GM23338 (cell line): ENCODE data around the gene CROCC2. TPM values are rescaled to one million over a fixed set of nuclear protein-coding genes. Genes with fewer than 3 reads are reported as not detected.

Experiments
- ATAC-seq: fragments of 200-7000 bp; cut with Tn5 transposase; 3 replicates; pipeline ENCODE4 v1.9.1; 2020
- DNase-seq: peaks from one replicate; pipeline ENCODE4 v3.0.0-alpha.2; 2015; ENCODE audit warnings: low spot score
- H2AFZ ChIP-seq: fragments of 200-600 bp; sonication (generic); 2 replicates; pipeline ENCODE4 v1.8.0; 2016; ENCODE audit warnings: antibody characterized with exemption, mild to moderate bottlenecking, moderate library complexity
- H3F3A ChIP-seq: fragments of 200-600 bp; sonication (generic); replicated peaks from 2 replicates; pipeline ENCODE4 v1.8.0; 2017; ENCODE audit warnings: antibody characterized with exemption, mixed run types, low read depth
- H3K27ac ChIP-seq: fragments of 200-600 bp; sonication (generic); 2 replicates; pipeline ENCODE4 v1.6.1; 2016; ENCODE audit warnings: low read depth
- H3K27me3 ChIP-seq: fragments of 200-600 bp; sonication (generic); 2 replicates; pipeline ENCODE4 v1.8.0; 2016; ENCODE audit warnings: mild to moderate bottlenecking, mixed run types, moderate library complexity; ENCODE audit not compliant: insufficient read depth
- H3K36me3 ChIP-seq: fragments of 200-600 bp; sonication (generic); 2 replicates; pipeline ENCODE4 v1.8.0; 2016; ENCODE audit warnings: mild to moderate bottlenecking; ENCODE audit not compliant: insufficient read depth
- H3K4me1 ChIP-seq: fragments of 200-600 bp; sonication (generic); 2 replicates; pipeline ENCODE4 v1.8.0; 2016; ENCODE audit warnings: mild to moderate bottlenecking, moderate library complexity; ENCODE audit not compliant: insufficient read depth
- H3K4me2 ChIP-seq: fragments of 200-600 bp; sonication (generic); 2 replicates; pipeline ENCODE4 v1.7.1; 2017; ENCODE audit warnings: mixed run types
- H3K4me3 ChIP-seq: fragments of 200-600 bp; sonication (generic); 2 replicates; pipeline ENCODE4 v1.6.1; 2016; ENCODE audit warnings: mixed run types
- H3K79me2 ChIP-seq: fragments of 200-600 bp; sonication (generic); replicated peaks from 2 replicates; pipeline ENCODE4 v1.8.0; 2017; ENCODE audit warnings: mild to moderate bottlenecking; ENCODE audit not compliant: insufficient read depth
- H3K9me2 ChIP-seq: fragments of 200-600 bp; sonication (generic); 2 replicates; pipeline ENCODE4 v1.8.0; 2017; ENCODE audit not compliant: insufficient read depth
- H4K20me1 ChIP-seq: fragments of 200-600 bp; sonication (generic); replicated peaks from 2 replicates; pipeline ENCODE4 v1.8.0; 2017; ENCODE audit warnings: mild to moderate bottlenecking; ENCODE audit not compliant: insufficient read depth
- H3K27ac Mint-ChIP-seq: 2 replicates; pipeline ENCODE4 v1.8.0; 2020; ENCODE audit warnings: inconsistent platforms, mild to moderate bottlenecking, moderate library complexity, mixed read lengths
- H3K27me3 Mint-ChIP-seq: 3 replicates; pipeline ENCODE4 v1.8.0; 2022; ENCODE audit warnings: low read depth, mild to moderate bottlenecking, moderate library complexity, mixed read lengths, inconsistent platforms; ENCODE audit not compliant: insufficient read depth, poor library complexity
- H3K36me3 Mint-ChIP-seq: 3 replicates; pipeline ENCODE4 v1.8.0; 2021; ENCODE audit warnings: low read depth, mild to moderate bottlenecking, inconsistent platforms, moderate library complexity, mixed read lengths
- H3K4me1 Mint-ChIP-seq: 3 replicates; pipeline ENCODE4 v1.8.0; 2020; ENCODE audit warnings: mild to moderate bottlenecking, inconsistent platforms, mixed read lengths
- H3K4me3 Mint-ChIP-seq: 3 replicates; pipeline ENCODE4 v1.8.0; 2021; ENCODE audit warnings: moderate library complexity, mild to moderate bottlenecking, inconsistent platforms, mixed read lengths
- H3K9me3 Mint-ChIP-seq: 3 replicates; pipeline ENCODE4 v1.8.0; 2020; ENCODE audit warnings: moderate library complexity, mild to moderate bottlenecking, inconsistent platforms, mixed read lengths
- CREB1 ChIP-seq: fragments of 250-450 bp; sonication (Bioruptor Pico); IDR thresholded peaks from 2 replicates; pipeline ENCODE4 v1.5.0; 2020; ENCODE audit warnings: low read depth, mild to moderate bottlenecking, moderate library complexity
- EZH2 ChIP-seq: fragments of 200-600 bp; sonication (generic); IDR thresholded peaks from one replicate; pipeline ENCODE4 v1.8.0; 2017; ENCODE audit warnings: antibody characterized with exemption, mild to moderate bottlenecking, low read depth; ENCODE audit not compliant: unreplicated experiment
- EZH2phosphoT487 ChIP-seq: fragments of 200-600 bp; sonication (generic); IDR thresholded peaks from one replicate; pipeline ENCODE4 v1.8.1; 2018; ENCODE audit warnings: antibody characterized with exemption; ENCODE audit not compliant: unreplicated experiment
- JUNB ChIP-seq: IDR thresholded peaks from one replicate; pipeline ENCODE4 v1.6.1; 2016; ENCODE audit warnings: antibody characterized with exemption; ENCODE audit not compliant: unreplicated experiment
- NANOG ChIP-seq: IDR thresholded peaks from 2 replicates; pipeline ENCODE4 v1.6.1; 2016; ENCODE audit warnings: antibody characterized with exemption, borderline replicate concordance
- POLR2AphosphoS5 ChIP-seq: IDR thresholded peaks from 2 replicates; pipeline ENCODE4 v1.6.1; 2016; ENCODE audit warnings: antibody characterized with exemption, low read depth
- STAT1 ChIP-seq: IDR thresholded peaks from one replicate; pipeline ENCODE4 v1.6.1; 2016; ENCODE audit warnings: antibody characterized with exemption; ENCODE audit not compliant: unreplicated experiment
- ZNF114 ChIP-seq: fragments of 250-450 bp; sonication (Bioruptor Pico); IDR thresholded peaks from 2 replicates; pipeline ENCODE4 v1.5.0; 2020; ENCODE audit warnings: mild to moderate bottlenecking, moderate library complexity
- ZNF331 ChIP-seq: fragments of 250-450 bp; sonication (Bioruptor Pico); IDR thresholded peaks from 2 replicates; pipeline ENCODE4 v1.5.0; 2020; ENCODE audit warnings: low read depth, mild to moderate bottlenecking, moderate library complexity
- long read RNA-seq: library from polyadenylated mRNA; unstranded; transcript quantifications from one replicate; pipeline ENCODE4 v2.0.0, GENCODE V29; 2020; ENCODE audit not compliant: unreplicated experiment
- polyA plus RNA-seq: library from polyadenylated mRNA; unstranded; fragments of >200 nt; fragmentation: Nextera tagmentation; extraction: Ambion mirVana; gene quantifications from 2 replicates; pipeline ENCODE4 v1.2.1, GENCODE V29; 2016
- total RNA-seq: library from RNA; depleted of rRNA; stranded (reverse); fragments of >200 nt; shearing (Covaris generic); gene quantifications from 2 replicates; pipeline ENCODE4 v1.2.3, GENCODE V29; 2014; rRNA removed
- TF ChIP-seq, protein P1 (sequence below), 2 experiments: fragments of 200-600 bp in 1 of 2; sonication (generic) in 1 of 2; conservative IDR thresholded peaks; 2 replicates each; pipeline versions ENCODE4 v1.5.1 to v1.6.1; 2016 to 2017; ENCODE audit warnings: antibody characterized with exemption in 2 of 2, low read depth in 2 of 2, mild to moderate bottlenecking in 2 of 2, moderate library complexity in 1 of 2
- TF ChIP-seq, protein P2 (sequence below): fragments of 250-450 bp; sonication (Bioruptor Pico); IDR thresholded peaks from 2 replicates; pipeline ENCODE4 v1.5.0; 2020; ENCODE audit warnings: mild to moderate bottlenecking, moderate library complexity
- TF ChIP-seq, protein P3 (sequence below): IDR thresholded peaks from one replicate; pipeline ENCODE4 v1.6.1; 2018; ENCODE audit warnings: antibody characterized with exemption; ENCODE audit not compliant: unreplicated experiment
- TF ChIP-seq, protein P4 (sequence below): IDR thresholded peaks from 2 replicates; pipeline ENCODE4 v1.6.1; 2016; ENCODE audit warnings: antibody characterized with exemption

The CROCC2 gene
- not detected in 2 replicates for total RNA-seq
- polyA plus RNA-seq, result not detected in 2 replicates
- long read RNA-seq, result 0 reads

GRCh38 chr2:240906141-240906910 is at the start of gene CROCC2:
TSS of gene CROCC2 (plus strand) at chr2:240906336. CDS start at chr2:240906514, 178 bp downstream.
- TF ChIP-seq CREB1, result no peak
- TF ChIP-seq JUNB, result no peak
- TF ChIP-seq, protein P1, sequence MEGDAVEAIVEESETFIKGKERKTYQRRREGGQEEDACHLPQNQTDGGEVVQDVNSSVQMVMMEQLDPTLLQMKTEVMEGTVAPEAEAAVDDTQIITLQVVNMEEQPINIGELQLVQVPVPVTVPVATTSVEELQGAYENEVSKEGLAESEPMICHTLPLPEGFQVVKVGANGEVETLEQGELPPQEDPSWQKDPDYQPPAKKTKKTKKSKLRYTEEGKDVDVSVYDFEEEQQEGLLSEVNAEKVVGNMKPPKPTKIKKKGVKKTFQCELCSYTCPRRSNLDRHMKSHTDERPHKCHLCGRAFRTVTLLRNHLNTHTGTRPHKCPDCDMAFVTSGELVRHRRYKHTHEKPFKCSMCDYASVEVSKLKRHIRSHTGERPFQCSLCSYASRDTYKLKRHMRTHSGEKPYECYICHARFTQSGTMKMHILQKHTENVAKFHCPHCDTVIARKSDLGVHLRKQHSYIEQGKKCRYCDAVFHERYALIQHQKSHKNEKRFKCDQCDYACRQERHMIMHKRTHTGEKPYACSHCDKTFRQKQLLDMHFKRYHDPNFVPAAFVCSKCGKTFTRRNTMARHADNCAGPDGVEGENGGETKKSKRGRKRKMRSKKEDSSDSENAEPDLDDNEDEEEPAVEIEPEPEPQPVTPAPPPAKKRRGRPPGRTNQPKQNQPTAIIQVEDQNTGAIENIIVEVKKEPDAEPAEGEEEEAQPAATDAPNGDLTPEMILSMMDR (conservative IDR thresholded peaks at IDR 0.05; ENCODE audit: low read depth in 2 of 2), result no peak
- no peak for TF ChIP-seq ZNF114 (CRISPR knock-in tag)
- no peak for TF ChIP-seq EZH2phosphoT487
- no peak for TF ChIP-seq ZNF331 (CRISPR knock-in tag)
- TF ChIP-seq, protein P2, sequence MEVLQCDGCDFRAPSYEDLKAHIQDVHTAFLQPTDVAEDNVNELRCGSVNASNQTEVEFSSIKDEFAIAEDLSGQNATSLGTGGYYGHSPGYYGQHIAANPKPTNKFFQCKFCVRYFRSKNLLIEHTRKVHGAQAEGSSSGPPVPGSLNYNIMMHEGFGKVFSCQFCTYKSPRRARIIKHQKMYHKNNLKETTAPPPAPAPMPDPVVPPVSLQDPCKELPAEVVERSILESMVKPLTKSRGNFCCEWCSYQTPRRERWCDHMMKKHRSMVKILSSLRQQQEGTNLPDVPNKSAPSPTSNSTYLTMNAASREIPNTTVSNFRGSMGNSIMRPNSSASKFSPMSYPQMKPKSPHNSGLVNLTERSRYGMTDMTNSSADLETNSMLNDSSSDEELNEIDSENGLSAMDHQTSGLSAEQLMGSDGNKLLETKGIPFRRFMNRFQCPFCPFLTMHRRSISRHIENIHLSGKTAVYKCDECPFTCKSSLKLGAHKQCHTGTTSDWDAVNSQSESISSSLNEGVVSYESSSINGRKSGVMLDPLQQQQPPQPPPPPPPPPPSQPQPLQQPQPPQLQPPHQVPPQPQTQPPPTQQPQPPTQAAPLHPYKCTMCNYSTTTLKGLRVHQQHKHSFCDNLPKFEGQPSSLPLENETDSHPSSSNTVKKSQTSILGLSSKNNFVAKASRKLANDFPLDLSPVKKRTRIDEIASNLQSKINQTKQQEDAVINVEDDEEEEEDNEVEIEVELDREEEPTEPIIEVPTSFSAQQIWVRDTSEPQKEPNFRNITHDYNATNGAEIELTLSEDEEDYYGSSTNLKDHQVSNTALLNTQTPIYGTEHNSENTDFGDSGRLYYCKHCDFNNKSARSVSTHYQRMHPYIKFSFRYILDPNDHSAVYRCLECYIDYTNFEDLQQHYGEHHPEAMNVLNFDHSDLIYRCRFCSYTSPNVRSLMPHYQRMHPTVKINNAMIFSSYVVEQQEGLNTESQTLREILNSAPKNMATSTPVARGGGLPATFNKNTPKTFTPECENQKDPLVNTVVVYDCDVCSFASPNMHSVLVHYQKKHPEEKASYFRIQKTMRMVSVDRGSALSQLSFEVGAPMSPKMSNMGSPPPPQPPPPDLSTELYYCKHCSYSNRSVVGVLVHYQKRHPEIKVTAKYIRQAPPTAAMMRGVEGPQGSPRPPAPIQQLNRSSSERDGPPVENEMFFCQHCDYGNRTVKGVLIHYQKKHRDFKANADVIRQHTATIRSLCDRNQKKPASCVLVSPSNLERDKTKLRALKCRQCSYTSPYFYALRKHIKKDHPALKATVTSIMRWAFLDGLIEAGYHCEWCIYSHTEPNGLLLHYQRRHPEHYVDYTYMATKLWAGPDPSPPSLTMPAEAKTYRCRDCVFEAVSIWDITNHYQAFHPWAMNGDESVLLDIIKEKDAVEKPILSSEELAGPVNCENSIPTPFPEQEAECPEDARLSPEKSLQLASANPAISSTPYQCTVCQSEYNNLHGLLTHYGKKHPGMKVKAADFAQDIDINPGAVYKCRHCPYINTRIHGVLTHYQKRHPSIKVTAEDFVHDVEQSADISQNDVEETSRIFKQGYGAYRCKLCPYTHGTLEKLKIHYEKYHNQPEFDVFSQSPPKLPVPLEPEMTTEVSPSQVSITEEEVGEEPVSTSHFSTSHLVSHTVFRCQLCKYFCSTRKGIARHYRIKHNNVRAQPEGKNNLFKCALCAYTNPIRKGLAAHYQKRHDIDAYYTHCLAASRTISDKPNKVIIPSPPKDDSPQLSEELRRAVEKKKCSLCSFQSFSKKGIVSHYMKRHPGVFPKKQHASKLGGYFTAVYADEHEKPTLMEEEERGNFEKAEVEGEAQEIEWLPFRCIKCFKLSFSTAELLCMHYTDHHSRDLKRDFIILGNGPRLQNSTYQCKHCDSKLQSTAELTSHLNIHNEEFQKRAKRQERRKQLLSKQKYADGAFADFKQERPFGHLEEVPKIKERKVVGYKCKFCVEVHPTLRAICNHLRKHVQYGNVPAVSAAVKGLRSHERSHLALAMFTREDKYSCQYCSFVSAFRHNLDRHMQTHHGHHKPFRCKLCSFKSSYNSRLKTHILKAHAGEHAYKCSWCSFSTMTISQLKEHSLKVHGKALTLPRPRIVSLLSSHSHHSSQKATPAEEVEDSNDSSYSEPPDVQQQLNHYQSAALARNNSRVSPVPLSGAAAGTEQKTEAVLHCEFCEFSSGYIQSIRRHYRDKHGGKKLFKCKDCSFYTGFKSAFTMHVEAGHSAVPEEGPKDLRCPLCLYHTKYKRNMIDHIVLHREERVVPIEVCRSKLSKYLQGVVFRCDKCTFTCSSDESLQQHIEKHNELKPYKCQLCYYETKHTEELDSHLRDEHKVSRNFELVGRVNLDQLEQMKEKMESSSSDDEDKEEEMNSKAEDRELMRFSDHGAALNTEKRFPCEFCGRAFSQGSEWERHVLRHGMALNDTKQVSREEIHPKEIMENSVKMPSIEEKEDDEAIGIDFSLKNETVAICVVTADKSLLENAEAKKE, result no peak
- TF ChIP-seq, protein P3, sequence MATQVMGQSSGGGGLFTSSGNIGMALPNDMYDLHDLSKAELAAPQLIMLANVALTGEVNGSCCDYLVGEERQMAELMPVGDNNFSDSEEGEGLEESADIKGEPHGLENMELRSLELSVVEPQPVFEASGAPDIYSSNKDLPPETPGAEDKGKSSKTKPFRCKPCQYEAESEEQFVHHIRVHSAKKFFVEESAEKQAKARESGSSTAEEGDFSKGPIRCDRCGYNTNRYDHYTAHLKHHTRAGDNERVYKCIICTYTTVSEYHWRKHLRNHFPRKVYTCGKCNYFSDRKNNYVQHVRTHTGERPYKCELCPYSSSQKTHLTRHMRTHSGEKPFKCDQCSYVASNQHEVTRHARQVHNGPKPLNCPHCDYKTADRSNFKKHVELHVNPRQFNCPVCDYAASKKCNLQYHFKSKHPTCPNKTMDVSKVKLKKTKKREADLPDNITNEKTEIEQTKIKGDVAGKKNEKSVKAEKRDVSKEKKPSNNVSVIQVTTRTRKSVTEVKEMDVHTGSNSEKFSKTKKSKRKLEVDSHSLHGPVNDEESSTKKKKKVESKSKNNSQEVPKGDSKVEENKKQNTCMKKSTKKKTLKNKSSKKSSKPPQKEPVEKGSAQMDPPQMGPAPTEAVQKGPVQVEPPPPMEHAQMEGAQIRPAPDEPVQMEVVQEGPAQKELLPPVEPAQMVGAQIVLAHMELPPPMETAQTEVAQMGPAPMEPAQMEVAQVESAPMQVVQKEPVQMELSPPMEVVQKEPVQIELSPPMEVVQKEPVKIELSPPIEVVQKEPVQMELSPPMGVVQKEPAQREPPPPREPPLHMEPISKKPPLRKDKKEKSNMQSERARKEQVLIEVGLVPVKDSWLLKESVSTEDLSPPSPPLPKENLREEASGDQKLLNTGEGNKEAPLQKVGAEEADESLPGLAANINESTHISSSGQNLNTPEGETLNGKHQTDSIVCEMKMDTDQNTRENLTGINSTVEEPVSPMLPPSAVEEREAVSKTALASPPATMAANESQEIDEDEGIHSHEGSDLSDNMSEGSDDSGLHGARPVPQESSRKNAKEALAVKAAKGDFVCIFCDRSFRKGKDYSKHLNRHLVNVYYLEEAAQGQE, result no peak
- TF ChIP-seq STAT1, result no peak
- TF ChIP-seq EZH2, result no peak
- TF ChIP-seq, protein P4, sequence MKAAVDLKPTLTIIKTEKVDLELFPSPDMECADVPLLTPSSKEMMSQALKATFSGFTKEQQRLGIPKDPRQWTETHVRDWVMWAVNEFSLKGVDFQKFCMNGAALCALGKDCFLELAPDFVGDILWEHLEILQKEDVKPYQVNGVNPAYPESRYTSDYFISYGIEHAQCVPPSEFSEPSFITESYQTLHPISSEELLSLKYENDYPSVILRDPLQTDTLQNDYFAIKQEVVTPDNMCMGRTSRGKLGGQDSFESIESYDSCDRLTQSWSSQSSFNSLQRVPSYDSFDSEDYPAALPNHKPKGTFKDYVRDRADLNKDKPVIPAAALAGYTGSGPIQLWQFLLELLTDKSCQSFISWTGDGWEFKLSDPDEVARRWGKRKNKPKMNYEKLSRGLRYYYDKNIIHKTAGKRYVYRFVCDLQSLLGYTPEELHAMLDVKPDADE, result no peak
- no peak for TF ChIP-seq NANOG
- TF ChIP-seq POLR2AphosphoS5, result no peak
- Histone ChIP-seq H3K36me3 (no peaks in the 10 kb centered on the region), H3K4me2 (no peak within 1 kb of the TSS), H3K79me2 (no peaks in the 10 kb centered on the region), H2AFZ (no peak within 1 kb of the TSS), H3K27ac (no peak within 1 kb of the TSS), H3K27me3 (no peaks in the 10 kb centered on the region), H3F3A (no peaks in the 10 kb centered on the region), H3K4me3 (no peak within 1 kb of the TSS), H4K20me1 (no peaks in the 10 kb centered on the region), H3K4me1 (no peaks in the 10 kb centered on the region), H3K9me2 (no peaks in the 10 kb centered on the region)
- peak; percentile 18; the same call in 2 of the 3 replicates for ATAC-seq
- peaks cover 3% of the 10 kb centered on the region for H3K27me3 Mint-ChIP-seq
- H3K4me3 Mint-ChIP-seq, result no peak within 1 kb of the TSS
- no peaks in the 10 kb centered on the region for H3K4me1 Mint-ChIP-seq
- no peak within 1 kb of the TSS for H3K27ac Mint-ChIP-seq
- DNase-seq, result no peak
- H3K36me3 Mint-ChIP-seq, result no peaks in the 10 kb centered on the region
- peaks cover 7% of the 10 kb centered on the region; the same call in 1 of the 3 replicates for H3K9me3 Mint-ChIP-seq
